NCI-H2107 treated with DMSO at 0.1 percent for 48 hours (cell line): ENCODE results near the gene TTC21A.
A peak's percentile ranks its signal among the peaks of the same experiment; 100 is the strongest.

ENCODE experiments used
- DNase-seq: peaks from one replicate; lab custom pipeline; 2025; ENCODE audit not compliant: unreplicated experiment; lab: John Stamatoyannopoulos, UW

The TTC21A gene

DNA sequence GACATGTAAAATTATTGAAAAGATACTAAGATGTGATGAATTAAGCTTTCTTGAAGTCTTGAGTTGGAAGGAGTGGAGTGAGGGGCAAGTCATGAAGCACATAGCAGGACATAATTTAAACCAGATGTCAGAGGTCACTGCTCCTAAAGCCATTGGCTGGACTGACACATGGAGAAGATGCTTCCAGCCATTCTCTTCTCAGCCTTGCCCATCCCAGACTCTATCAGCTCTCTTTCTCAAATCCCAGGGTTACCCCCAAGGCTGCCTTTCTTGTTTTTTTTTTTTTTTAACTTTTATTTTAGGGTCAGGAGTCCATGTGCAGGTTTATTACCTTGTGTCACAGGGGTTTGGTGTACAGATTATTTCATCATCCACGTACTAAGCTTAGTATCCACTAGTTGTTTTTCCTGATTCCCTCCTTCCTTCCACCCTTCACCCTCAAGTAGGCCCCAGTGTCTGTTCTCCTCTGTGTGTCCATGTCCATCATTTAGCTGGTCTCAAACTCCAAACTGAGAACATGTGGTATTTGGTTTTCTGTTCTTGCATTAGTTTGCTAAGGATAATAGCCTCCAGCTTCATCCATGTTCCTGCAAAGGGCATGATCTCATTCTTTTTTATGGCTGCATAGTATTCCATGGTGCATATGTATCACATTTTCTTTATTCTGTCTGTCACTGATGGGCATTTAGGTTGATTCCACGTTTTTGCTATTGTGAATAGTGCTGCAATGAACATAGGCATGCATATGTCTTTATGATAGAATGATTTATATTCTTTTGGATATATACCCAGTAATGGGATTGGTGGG, 66.0 kb downstream of the TTC21A start:
- DNase-seq: no peak

- no peak for DNase-seq
These were observed 68.7 kb downstream of the TTC21A start for GRCh38 chr3:39176025-39176714.

GRCh38 chr3:39177708-39178332, 70.3 kb downstream of the TTC21A start:
- DNase-seq: peak; percentile 5

DNA sequence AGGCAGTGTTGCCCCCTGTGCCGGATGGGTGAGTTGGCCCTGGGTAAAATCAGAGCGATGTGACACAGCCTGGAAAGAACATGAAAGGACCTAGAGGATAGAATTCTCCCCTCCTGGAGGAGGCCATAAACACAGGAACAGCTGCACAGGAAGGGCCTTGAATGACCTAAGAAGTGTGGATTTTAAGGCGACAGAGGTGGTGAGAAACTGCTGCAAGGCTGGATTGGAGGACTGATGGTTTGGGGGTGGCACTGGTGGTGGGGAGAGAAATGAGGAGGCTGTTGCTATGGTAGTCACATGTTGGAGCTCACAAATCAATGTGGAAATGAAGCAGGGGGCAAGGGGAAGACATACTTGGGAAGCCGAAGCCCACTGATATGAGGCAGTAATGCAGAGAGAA, 71.1 kb downstream of the TTC21A start:
- no peak for DNase-seq

GRCh38 chr3:39180183-39180545, 72.7 kb downstream of the TTC21A start:
- no peak for DNase-seq

- peak; percentile 41 for DNase-seq
These were observed 73.3 kb downstream of the TTC21A start for GRCh38 chr3:39180546-39181346.

- no peak for DNase-seq
These were observed 74.2 kb downstream of the TTC21A start for GRCh38 chr3:39181408-39182335.

- no peak for DNase-seq
These were observed 76.0 kb downstream of the TTC21A start for GRCh38 chr3:39183211-39184080.

GRCh38 chr3:39184081-39184967, 76.8 kb downstream of the TTC21A start:
- no peak for DNase-seq

GRCh38 chr3:39184968-39185285, 77.4 kb downstream of the TTC21A start:
- DNase-seq: no peak

- DNase-seq: no peak
These were observed 78.0 kb downstream of the TTC21A start for GRCh38 chr3:39185326-39185958.

GRCh38 chr3:39185959-39186691, 78.6 kb downstream of the TTC21A start:
- DNase-seq: no peak

DNA sequence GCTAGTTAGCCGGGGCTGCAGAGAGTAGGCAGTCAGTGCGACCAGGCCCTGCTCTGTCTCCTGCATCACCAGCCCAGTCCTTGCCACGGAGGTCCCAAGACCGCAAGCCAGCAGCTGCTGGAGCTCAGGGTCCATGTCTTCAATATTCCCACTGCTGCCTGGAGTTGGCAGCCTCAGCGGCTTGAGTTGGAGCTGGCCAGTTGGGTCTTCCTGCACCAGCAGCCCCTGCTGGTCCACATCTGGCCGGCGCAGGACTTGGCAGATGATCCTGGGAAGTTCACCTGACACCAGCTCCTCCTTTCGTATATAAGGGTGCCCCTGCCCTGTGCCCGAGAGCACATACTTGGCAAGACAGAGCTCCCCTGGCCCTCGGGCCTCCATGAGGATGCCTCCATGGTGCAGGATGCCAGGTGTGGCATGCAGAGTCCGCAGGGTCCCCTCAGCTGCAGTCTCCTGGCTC, 79.2 kb downstream of the TTC21A start:
- DNase-seq: no peak

DNA sequence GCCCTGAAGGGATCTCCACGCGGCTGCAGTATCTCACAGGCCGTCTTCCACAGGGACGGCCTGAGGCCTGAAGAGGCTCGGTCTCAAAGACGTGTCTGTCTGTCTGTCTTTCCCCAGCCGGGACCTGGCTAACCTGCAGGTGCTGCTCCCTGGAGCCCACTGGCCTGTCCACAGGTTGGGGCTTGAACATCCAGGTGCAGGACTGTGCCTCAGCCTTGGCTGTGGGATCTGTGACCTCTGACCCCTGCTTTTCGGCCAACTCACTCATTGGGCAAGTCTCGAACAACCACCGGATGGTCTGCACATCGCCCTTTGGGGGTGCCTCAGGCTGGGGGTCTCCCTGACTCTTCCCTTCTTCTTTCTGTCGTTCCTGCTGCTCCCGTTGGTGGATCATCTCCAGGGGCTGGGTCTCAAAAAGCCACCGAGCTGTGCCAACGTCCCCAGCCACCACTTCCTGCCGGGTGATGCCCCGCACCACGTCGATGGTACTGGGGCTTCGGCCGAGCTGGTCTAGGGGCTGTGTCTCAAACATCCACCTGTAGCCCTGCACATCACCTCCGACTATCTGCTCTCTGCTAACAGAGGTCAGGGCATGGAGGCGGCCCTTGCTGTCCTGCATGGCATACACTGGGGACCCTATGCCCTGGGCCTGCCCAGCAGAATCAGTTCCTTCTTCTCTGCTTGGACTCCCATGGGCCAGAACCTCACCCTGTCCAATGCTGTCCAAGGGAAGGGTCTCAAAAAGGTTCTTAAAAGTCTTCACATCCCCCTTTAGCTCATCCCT, 80.1 kb downstream of the TTC21A start:
- no peak for DNase-seq
